ENCODE results near the gene PHLDA3. TPM values are rescaled to one million over a fixed set of nuclear protein-coding genes. Genes with fewer than 3 reads are reported as not detected.

The PHLDA3 gene
- total RNA-seq, 4 donors from 2014 or later = 95.4 to 350 (median 150) TPM

- TF ChIP-seq, protein P1, sequence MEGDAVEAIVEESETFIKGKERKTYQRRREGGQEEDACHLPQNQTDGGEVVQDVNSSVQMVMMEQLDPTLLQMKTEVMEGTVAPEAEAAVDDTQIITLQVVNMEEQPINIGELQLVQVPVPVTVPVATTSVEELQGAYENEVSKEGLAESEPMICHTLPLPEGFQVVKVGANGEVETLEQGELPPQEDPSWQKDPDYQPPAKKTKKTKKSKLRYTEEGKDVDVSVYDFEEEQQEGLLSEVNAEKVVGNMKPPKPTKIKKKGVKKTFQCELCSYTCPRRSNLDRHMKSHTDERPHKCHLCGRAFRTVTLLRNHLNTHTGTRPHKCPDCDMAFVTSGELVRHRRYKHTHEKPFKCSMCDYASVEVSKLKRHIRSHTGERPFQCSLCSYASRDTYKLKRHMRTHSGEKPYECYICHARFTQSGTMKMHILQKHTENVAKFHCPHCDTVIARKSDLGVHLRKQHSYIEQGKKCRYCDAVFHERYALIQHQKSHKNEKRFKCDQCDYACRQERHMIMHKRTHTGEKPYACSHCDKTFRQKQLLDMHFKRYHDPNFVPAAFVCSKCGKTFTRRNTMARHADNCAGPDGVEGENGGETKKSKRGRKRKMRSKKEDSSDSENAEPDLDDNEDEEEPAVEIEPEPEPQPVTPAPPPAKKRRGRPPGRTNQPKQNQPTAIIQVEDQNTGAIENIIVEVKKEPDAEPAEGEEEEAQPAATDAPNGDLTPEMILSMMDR (IDR thresholded peaks at IDR 0.05; ENCODE audit: low read depth) = no peak
These were observed 2.8 kb upstream of the PHLDA3 start for GRCh38 chr1:201471772-201472171.

DNA sequence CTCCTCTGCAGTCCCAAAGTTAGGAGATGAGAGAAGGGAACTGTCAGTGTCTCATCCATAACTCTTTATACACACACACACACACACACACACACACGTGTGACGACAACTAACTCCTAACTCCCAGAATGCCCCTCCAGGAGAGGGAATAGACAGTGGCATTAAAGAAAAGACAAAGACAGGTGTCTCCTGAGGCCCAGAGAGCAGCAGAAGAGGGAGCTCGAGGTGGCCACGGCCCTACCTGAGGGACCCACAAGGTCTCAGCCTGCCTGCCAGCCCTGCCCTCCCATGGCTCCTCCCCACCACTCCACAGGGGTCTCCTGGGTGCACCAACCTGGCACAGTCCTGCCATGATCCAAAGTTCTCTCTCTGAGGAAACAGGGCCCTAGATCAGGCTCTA, 1.6 kb upstream of the PHLDA3 start:
- TF ChIP-seq, protein P1 (IDR thresholded peaks at IDR 0.05; ENCODE audit: low read depth) = no peak

DNA sequence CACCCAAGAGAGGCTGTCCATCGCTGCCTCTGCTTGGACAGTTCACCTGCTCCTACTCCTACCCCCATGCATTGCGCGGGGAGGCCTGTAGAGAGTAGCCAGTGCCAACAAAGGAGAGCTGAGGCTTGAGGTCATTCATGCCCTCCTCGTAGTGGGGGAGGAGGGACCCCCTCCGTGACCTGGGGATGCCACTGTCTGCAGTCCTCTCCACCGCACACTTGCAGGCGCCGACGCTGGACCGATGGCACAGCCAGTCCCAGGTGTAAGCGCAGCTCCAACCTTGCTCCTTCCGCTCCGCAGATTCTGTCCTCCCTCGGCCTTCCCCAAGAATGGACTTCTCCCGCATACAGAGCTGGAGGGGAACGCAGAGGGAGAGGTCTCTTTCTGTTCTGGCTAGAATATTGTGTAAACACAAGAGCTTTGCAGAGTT, 672 bp upstream of the PHLDA3 start:
- TF ChIP-seq, protein P1 (IDR thresholded peaks at IDR 0.05; ENCODE audit: low read depth) = no peak

DNA sequence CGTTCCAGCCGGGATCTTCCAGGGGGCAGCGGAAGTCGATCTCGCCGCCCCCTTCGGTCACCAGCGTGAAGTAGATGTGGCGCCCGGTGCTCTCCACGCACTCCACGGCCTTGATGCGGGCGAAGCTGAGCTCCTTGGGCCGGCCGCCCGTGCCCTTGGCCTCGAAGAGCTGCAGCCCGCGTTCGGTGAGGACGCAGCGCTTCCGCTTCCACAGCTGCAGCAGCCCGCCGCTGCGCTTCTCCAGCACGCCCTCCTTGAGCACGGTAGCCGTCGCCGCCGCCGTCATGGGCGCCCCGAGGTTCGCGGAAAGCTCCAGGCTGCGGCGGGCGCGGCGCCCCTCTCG, 516 bp downstream of the PHLDA3 start:
- TF ChIP-seq, protein P1 (IDR thresholded peaks at IDR 0.05; ENCODE audit: low read depth) = no peak

- TF ChIP-seq, protein P1 (IDR thresholded peaks at IDR 0.05; ENCODE audit: low read depth) = no peak
These were observed 2.5 kb downstream of the PHLDA3 start for GRCh38 chr1:201466492-201466891.

GRCh38 chr1:201465698-201466290, 3.2 kb downstream of the PHLDA3 start:
- TF ChIP-seq, protein P1 (IDR thresholded peaks at IDR 0.05; ENCODE audit: low read depth) = no peak

DNA sequence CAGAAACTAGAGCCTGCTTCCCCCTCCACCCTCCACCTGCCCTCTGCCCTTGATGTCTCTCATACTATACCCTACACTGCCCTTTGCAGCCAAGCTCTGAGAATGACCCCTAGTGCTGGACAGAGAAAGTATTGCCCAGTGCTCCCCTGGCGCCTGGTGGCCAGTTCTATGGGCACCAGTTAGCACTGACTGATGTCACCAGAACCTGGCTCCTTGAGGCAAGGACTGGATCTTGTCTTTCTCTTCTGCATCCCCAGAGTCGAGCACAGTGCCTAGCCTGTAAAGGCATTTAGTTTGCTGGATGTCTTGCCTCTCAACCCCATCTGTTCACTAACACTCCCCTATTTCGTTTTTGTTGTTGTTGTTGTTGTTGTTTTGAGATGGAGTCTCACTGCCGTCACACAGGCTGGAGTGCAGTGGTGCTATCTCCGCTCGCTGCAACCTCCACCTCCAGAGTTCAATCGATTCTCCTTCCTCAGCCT, 5.9 kb downstream of the PHLDA3 start:
- TF ChIP-seq, protein P1 (IDR thresholded peaks at IDR 0.05; ENCODE audit: low read depth) = no peak

All from subcutaneous adipose tissue (tissue), 4 donors.